GM18909 (cell line): ENCODE measurements around the gene NEK4.
"Not testable (repeated sequence)": the region's sequence is repeated elsewhere in the genome, so short reads cannot be mapped to it uniquely, and the experiment has no call there.

ENCODE experiments used
- ATAC-seq: cut with Tn5 transposase; IDR thresholded peaks from one replicate; pipeline ENCODE4 v1.9.1; 2021; ENCODE audit warnings: mild to moderate bottlenecking; ENCODE audit not compliant: unreplicated experiment, poor library complexity

The NEK4 gene

GRCh38 chr3:52679811-52680210 lies 90.9 kb downstream of the NEK4 start:
- ATAC-seq, result no peak

DNA sequence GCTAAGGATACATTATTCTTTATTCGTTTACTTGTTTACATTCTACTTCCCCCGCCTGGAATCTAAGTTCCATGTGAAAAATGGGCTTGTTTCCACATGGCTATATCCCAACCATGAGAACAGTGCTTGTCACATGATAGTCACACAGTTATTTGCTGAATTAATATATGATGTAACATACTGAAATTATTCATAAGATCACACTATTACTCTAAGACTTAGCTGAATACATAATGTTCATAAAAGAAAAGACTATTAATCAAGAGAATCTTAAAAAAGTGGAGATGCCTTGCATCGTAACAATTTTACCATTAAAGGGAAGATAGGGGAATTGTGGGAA lies 91.6 kb downstream of the NEK4 start:
- no peak for ATAC-seq

DNA sequence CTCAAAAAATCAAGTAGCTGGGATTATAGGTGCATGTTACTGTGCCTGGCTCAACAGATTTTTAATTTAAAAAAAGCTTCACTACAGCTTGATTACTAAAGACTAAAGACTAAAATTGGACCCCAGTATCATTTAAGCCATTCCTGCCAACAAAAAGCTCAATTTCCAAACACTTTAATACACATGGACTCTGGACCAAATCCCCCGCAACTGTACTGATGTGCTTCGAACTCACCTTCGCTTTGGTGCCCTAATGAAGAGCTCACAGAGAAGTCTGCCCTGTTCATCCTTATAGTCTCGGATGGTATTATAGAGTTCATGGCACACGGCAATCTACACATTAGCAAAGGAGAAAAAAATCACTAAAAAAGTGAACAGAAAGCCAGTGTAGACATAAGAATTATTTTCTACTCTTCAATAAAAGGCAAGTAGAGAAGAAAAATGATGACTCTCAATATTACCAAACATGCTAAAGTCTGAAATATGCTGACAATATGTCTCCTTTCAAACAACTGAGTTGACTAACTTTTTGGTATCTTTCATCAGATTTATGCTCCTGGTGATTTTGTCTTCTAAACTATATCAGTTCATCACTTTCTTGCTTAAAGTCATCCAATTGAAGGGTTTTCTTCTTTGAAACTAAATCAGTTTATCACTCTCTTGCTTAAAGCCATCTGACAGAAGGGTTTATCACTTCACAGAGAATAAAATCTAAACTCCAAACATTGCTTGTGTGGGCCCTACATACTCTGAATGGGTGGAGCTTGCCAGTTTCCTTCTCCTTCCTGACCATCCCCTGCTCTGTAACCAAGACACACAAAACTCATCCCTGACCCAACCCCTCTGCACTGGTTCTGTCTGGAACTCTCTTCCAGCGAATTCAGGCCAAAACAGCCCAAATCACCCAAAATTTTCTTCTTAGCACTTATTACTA lies 92.2 kb downstream of the NEK4 start:
- ATAC-seq, result no peak

GRCh38 chr3:52676201-52676600 lies 94.5 kb downstream of the NEK4 start:
- not testable (repeated sequence) for ATAC-seq

DNA sequence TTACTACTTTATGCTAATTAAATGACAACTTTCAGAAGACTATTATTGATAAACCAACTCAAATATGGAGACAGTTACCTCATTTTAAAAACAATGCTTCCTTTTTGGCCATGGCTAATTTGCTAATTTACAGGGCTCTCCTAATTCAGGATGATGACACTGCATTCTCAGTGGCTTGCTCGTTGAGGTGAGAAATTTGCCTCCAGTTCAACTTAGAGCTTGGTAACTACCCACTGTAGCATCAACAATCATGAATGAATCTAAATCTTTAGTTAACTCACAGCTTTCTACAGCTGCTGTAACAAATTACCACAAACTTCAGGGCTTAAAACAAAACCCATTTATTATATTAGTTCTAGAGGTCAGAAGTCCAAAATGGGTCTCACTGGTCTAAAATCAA lies 99.1 kb downstream of the NEK4 start:
- no peak for ATAC-seq

DNA sequence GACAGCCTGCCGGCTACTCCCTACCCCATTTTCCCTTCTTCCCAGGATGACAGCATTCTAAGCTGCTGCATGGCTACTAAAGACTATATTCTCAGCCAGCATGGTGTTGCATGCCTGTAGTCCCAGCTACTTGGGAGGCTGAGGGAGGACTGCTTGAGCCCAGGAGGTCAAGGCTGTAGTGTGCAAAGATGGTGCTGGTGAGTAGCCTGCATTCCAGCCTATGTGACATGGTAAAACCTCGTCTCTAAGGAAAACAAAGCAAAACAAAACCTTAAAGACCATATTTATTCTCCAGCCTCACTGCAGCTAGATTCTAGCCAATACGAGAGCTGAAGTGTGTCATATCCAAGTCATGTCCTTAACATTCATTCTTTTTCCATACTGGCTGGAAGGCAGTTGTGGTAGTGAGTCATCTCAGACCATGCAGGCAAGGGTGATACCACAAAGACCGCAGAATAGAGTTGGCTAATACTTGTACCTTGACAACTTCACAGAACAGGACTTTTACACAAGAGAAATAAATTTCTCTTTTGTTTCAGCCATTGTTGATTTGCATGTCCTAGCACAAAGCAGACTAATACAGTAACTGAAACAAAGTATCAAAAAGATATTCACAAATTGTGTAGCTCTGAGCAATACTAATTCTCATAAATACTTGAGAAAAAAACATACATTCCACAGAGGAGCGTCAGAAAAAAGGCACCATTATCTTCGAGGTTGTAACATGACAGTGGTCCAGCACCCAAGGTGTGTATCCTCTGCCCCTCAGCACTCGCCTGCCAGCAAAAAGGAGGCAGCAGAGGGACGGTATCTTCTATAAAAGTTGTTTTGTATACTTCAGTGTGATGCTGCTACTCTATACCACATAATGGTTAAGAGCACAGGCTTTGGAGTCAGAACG lies 99.9 kb downstream of the NEK4 start:
- ATAC-seq, result peak; percentile 74

DNA sequence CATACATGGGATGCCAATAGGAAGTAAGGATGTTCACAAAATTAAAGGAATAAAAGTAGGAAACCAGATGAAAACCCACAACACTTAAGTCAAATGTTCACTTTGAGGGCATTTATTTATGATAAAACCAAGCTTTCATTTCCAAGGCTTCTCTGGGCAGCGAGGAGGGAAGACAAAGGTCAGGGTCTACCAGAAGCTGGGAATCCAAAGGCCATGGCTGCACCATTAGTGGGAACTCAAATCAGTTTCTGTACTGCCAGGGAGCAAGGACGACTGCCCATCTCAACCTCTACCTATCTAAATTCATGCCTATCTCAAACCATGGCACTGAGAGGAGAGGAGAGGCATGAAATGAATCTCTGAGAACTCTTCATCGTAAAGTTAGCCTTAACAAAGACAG lies 107.6 kb downstream of the NEK4 start:
- no peak for ATAC-seq

GRCh38 chr3:52660046-52660445 lies 110.7 kb downstream of the NEK4 start:
- no peak for ATAC-seq
